H1 (cell line): ENCODE measurements around the gene SGMS2. TPM values are rescaled to one million over a fixed set of nuclear protein-coding genes. Genes with fewer than 3 reads are reported as not detected.
A peak's percentile ranks its signal among the peaks of the same experiment; 100 is the strongest.

Experiments
- CTBP2 ChIP-seq: IDR thresholded peaks from 2 replicates; pipeline ENCODE4 v1.7.0; 2011; ENCODE audit warnings: borderline replicate concordance, mild to moderate bottlenecking, moderate library complexity, mixed read lengths, low read length; ENCODE audit not compliant: insufficient read depth, insufficient read length
- EZH2 ChIP-seq: fragments of 200-600 bp; sonication (generic); IDR thresholded peaks from 2 replicates; pipeline ENCODE4 v1.7.1; 2012; ENCODE audit warnings: low read depth, mild to moderate bottlenecking, moderate library complexity, low read length, inconsistent platforms; ENCODE audit not compliant: severe bottlenecking
- polyA plus RNA-seq, 7 experiments: library from polyadenylated mRNA; depleted of rRNA in 3 of 7; stranded (reverse) in 5 of 7; unstranded in 2 of 7; fragments of >200 nt in 5 of 7; fragments of 200-250 nt in 2 of 7; gene quantifications; 1 replicate in 5 of 7; 2 replicates in 1 of 7; 4 replicates in 1 of 7; pipeline versions ENCODE4 v1.2.1 to v1.2.3, GENCODE V29; 2011 to 2013; ENCODE audit warnings: missing spikeins in 2 of 7, mixed read lengths in 2 of 7
- total RNA-seq: library from RNA; stranded (reverse); fragmentation: NEBNext Ultra II Directional; extraction: Animal tissue kit (Norgen Biotek cat#: 25700); gene quantifications from 2 replicates; pipeline ENCODE4 v1.2.1, GENCODE V29; 2021
- TF ChIP-seq, protein P1 (sequence below): fragments of 300-600 bp; sonication (generic); IDR thresholded peaks from 2 replicates; pipeline ENCODE4 v1.7.1; 2012; ENCODE audit warnings: low read length, moderate library complexity, mild to moderate bottlenecking, inconsistent platforms; ENCODE audit not compliant: insufficient replicate concordance
- TF ChIP-seq, protein P2 (sequence below), 3 experiments: IDR thresholded peaks; 1 replicate in 2 of 3; 2 replicates in 1 of 3; pipeline versions ENCODE4 v1.5.1 to v1.6.1; 2011; ENCODE audit warnings: low read length in 3 of 3, mild to moderate bottlenecking in 3 of 3, inconsistent platforms in 2 of 3, low read depth in 1 of 3, moderate library complexity in 1 of 3; ENCODE audit not compliant: insufficient read depth in 1 of 3; ENCODE audit errors: control extremely low read depth in 1 of 3
- TF ChIP-seq, protein P3 (sequence below): IDR thresholded peaks from 2 replicates; pipeline ENCODE4 v1.6.1; 2012; ENCODE audit warnings: low read length, inconsistent platforms

SGMS2 gene
- total and polyA plus RNA-seq, 2 of the 8 experiments (the other 6 are each of a cell fraction or from before 2014, with no cell fraction given): 0.04 to 1.3 TPM

DNA sequence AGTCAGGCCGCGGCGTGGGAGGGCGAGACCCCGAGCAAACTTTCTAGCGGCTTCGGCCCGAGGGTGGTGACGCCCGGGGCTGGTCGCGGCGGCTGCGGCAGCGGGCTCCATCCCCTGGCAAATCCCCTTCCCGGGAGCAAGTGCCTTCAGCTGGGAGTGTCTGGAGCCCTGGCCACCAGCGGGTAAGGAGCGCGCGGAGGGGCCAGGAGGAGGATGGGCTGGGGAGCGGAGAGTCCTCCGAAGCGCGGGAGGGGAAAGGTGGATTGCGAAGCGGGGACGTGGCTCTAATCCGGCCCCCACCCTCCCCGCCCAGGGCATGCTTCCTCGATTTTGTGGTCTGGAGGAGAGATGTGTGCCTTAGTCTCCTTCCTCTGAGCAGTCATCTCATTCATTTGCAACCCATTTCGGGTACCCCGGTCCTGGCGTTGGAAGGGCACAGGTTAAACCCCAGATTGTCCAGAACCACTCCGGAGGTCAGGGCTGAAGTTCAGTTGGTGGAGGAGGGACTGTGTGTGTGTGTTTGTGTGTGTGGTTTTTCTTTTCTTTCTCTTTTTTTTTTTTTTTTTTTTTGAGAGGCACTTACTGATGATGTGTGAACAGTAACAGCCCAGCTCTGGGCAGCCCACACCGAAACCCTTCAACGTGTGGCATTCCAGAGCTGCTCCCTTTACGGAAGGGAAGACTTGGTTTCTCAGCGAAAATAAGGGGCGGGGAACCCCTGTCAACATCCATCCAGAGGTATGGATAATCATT is 516 bp downstream of the SGMS2 start (continued):
- TF ChIP-seq, protein P1, sequence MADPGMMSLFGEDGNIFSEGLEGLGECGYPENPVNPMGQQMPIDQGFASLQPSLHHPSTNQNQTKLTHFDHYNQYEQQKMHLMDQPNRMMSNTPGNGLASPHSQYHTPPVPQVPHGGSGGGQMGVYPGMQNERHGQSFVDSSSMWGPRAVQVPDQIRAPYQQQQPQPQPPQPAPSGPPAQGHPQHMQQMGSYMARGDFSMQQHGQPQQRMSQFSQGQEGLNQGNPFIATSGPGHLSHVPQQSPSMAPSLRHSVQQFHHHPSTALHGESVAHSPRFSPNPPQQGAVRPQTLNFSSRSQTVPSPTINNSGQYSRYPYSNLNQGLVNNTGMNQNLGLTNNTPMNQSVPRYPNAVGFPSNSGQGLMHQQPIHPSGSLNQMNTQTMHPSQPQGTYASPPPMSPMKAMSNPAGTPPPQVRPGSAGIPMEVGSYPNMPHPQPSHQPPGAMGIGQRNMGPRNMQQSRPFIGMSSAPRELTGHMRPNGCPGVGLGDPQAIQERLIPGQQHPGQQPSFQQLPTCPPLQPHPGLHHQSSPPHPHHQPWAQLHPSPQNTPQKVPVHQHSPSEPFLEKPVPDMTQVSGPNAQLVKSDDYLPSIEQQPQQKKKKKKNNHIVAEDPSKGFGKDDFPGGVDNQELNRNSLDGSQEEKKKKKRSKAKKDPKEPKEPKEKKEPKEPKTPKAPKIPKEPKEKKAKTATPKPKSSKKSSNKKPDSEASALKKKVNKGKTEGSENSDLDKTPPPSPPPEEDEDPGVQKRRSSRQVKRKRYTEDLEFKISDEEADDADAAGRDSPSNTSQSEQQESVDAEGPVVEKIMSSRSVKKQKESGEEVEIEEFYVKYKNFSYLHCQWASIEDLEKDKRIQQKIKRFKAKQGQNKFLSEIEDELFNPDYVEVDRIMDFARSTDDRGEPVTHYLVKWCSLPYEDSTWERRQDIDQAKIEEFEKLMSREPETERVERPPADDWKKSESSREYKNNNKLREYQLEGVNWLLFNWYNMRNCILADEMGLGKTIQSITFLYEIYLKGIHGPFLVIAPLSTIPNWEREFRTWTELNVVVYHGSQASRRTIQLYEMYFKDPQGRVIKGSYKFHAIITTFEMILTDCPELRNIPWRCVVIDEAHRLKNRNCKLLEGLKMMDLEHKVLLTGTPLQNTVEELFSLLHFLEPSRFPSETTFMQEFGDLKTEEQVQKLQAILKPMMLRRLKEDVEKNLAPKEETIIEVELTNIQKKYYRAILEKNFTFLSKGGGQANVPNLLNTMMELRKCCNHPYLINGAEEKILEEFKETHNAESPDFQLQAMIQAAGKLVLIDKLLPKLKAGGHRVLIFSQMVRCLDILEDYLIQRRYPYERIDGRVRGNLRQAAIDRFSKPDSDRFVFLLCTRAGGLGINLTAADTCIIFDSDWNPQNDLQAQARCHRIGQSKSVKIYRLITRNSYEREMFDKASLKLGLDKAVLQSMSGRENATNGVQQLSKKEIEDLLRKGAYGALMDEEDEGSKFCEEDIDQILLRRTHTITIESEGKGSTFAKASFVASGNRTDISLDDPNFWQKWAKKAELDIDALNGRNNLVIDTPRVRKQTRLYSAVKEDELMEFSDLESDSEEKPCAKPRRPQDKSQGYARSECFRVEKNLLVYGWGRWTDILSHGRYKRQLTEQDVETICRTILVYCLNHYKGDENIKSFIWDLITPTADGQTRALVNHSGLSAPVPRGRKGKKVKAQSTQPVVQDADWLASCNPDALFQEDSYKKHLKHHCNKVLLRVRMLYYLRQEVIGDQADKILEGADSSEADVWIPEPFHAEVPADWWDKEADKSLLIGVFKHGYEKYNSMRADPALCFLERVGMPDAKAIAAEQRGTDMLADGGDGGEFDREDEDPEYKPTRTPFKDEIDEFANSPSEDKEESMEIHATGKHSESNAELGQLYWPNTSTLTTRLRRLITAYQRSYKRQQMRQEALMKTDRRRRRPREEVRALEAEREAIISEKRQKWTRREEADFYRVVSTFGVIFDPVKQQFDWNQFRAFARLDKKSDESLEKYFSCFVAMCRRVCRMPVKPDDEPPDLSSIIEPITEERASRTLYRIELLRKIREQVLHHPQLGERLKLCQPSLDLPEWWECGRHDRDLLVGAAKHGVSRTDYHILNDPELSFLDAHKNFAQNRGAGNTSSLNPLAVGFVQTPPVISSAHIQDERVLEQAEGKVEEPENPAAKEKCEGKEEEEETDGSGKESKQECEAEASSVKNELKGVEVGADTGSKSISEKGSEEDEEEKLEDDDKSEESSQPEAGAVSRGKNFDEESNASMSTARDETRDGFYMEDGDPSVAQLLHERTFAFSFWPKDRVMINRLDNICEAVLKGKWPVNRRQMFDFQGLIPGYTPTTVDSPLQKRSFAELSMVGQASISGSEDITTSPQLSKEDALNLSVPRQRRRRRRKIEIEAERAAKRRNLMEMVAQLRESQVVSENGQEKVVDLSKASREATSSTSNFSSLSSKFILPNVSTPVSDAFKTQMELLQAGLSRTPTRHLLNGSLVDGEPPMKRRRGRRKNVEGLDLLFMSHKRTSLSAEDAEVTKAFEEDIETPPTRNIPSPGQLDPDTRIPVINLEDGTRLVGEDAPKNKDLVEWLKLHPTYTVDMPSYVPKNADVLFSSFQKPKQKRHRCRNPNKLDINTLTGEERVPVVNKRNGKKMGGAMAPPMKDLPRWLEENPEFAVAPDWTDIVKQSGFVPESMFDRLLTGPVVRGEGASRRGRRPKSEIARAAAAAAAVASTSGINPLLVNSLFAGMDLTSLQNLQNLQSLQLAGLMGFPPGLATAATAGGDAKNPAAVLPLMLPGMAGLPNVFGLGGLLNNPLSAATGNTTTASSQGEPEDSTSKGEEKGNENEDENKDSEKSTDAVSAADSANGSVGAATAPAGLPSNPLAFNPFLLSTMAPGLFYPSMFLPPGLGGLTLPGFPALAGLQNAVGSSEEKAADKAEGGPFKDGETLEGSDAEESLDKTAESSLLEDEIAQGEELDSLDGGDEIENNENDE: no peak
- peak; percentile 50 for TF ChIP-seq EZH2
- TF ChIP-seq, protein P2, sequence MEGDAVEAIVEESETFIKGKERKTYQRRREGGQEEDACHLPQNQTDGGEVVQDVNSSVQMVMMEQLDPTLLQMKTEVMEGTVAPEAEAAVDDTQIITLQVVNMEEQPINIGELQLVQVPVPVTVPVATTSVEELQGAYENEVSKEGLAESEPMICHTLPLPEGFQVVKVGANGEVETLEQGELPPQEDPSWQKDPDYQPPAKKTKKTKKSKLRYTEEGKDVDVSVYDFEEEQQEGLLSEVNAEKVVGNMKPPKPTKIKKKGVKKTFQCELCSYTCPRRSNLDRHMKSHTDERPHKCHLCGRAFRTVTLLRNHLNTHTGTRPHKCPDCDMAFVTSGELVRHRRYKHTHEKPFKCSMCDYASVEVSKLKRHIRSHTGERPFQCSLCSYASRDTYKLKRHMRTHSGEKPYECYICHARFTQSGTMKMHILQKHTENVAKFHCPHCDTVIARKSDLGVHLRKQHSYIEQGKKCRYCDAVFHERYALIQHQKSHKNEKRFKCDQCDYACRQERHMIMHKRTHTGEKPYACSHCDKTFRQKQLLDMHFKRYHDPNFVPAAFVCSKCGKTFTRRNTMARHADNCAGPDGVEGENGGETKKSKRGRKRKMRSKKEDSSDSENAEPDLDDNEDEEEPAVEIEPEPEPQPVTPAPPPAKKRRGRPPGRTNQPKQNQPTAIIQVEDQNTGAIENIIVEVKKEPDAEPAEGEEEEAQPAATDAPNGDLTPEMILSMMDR (IDR thresholded peaks at IDR 0.05; ENCODE audit: control extremely low read depth in 1 of 3, insufficient read depth in 1 of 3, low read depth in 1 of 3, low read length in 3 of 3): no peak
- TF ChIP-seq, protein P3, sequence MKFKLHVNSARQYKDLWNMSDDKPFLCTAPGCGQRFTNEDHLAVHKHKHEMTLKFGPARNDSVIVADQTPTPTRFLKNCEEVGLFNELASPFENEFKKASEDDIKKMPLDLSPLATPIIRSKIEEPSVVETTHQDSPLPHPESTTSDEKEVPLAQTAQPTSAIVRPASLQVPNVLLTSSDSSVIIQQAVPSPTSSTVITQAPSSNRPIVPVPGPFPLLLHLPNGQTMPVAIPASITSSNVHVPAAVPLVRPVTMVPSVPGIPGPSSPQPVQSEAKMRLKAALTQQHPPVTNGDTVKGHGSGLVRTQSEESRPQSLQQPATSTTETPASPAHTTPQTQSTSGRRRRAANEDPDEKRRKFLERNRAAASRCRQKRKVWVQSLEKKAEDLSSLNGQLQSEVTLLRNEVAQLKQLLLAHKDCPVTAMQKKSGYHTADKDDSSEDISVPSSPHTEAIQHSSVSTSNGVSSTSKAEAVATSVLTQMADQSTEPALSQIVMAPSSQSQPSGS: no peak
- TF ChIP-seq CTBP2: no peak
